Glomerular visceral epithelial cell (primary cell): Measurements from ENCODE around the gene SLC35F3.
A peak's percentile ranks its signal among the peaks of the same experiment; 100 is the strongest.

Experiments used
- DNase-seq: peaks from one replicate; pipeline ENCODE4 v3.0.0-alpha.2; 2016; ENCODE audit errors: extremely low spot score

Gene SLC35F3

DNA sequence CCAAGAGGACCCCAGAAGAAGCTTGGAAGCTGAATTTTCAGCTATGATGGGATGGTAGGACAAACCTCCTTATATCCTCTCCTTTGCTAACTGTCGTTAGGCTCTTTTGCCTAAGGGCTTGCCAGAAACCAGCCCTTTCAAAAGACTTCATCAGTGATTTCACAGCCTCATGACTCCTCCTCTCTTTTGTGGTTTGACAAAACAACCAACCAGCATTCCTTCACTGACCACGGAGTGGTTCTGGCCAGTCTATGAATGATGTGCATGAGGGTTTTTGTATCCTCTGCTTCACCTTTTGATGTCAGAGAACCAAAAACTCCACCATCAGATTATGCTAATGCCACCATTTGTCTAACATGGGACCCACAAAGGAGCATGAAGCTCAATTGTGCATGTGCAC lies 351.9 kb downstream of the SLC35F3 start:
- DNase-seq, result peak; percentile 33

- DNase-seq, result no peak
Measured at GRCh38 chr1:234258071-234258470, 353.6 kb downstream of the SLC35F3 start.

GRCh38 chr1:234260578-234260977 lies 356.1 kb downstream of the SLC35F3 start:
- peak; percentile 16 for DNase-seq

- DNase-seq, result no peak
Measured at GRCh38 chr1:234261545-234261944, 357.1 kb downstream of the SLC35F3 start.

DNA sequence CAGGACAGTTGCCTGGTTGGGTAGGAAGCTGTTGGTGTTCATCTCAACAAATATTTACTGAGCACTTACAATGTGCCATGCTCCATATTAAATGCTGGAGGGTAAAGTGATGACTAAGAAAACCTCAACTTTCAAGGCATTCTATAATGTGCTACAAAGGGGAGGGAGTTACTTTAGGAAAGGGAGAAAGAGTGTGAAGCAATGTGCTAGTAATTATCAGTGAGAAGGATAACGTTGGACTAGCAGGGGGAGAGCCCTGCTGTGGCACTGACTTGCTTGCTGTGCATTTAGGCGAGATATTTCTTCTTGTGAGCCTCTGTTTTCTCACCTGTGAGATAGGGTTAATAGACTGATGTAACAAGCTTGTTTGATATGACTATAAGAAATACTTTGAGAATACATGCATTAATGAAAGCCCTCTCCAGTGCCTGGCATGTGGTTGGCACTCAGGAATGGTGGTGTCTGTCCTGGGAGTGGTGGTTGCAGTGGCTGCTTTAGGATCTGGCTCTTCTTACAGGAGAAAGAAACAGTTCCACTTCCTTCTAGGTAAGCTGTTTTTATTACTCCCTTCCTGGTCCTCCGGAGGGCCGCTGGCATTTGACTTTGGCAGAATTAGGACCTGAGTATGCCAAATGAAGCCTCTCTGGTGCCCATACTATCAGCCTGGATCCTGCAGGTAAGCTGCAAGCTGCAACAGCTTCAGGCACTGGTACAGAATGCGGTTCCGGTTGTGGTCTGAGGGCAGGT lies 357.7 kb downstream of the SLC35F3 start:
- DNase-seq, result no peak

DNA sequence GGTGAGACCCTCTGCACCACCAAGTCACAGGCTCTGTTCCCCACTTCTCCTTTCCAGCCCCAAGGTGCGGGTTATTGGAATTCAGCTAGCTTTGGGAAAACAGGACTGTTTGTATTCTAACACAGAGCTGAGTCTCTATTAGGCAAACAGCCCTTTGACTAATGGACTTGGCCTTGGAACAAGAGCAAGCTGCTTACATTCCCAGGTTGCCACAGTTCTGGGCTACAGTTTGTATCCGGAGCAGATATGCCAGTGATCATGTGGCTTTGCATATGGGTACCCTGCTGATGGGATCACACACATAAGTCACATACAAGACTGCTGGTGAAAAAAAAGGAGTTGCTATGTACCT lies 358.3 kb downstream of the SLC35F3 start:
- DNase-seq, result no peak

DNA sequence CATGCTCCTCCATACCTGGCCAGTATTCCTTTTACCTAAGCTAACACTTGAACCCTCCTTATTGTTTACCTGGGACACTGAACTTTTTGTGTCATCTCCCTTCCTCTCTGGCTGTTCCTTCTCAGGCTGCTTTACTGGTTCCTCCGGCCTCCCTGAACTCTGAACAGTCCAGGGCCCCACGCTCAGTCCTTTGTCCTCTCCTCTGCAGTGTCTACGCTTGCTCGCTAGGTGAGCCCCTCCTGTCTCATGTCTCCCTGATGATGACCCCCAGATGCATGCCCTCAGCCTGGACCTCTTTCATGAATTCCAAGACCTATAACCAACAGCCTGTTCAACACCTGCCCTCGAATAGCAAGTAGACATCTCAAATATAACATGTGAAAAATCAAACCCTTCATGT lies 360.4 kb downstream of the SLC35F3 start:
- no peak for DNase-seq

GRCh38 chr1:234265321-234265720 lies 360.8 kb downstream of the SLC35F3 start:
- no peak for DNase-seq

- DNase-seq, result no peak
Measured at GRCh38 chr1:234265861-234266260, 361.4 kb downstream of the SLC35F3 start.

DNA sequence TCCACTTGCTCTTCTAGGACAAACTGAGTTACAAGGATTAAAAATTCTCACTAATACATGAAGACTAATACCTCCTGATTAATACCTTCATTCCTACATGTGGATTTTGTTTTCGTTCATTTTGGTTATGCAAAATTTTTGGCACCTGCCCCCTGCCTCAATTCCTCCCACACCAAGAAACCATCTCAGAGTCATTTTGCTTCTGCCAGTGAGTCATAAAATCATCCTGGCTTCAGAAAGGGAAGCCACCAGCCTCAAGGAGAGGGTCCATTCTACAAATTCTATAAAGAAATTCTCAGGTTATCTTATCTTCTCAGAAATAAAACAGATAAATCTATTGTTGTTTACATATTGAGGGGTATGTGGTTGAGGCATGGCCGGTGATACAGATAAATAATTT lies 365.6 kb downstream of the SLC35F3 start:
- DNase-seq, result no peak

DNA sequence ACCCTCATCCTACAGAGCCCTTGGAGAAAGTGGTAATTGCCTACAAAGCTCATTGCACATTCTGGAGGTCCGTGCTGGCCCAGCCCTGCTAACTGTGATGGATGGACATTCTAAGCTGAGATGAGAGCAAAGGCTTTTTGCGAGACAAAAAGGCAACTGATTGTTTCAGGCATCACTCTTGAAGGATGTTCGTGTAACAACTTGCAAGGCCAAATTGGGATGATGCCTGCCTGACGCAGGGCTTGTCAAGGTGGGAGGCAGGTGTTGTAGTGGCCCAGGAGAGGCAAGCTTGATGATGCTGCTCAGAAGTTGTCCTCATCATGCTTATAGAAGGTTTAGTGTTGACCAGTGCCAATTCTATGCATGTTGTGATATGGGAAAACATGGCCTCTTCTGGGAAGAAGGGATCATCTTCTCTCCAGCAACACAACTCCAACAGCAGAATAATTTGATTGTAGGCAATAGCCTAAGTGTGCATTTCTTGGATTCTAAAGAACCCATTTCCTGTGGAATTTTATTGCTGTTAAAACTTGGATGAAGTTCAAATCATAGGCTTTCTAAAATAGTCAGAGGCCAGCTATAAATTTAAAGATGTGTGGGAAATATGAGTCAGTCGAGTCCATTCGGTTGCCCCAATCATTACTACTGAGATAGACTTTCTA lies 366.2 kb downstream of the SLC35F3 start:
- DNase-seq, result no peak

- no peak for DNase-seq
Measured at GRCh38 chr1:234271243-234271606, 366.7 kb downstream of the SLC35F3 start.

DNA sequence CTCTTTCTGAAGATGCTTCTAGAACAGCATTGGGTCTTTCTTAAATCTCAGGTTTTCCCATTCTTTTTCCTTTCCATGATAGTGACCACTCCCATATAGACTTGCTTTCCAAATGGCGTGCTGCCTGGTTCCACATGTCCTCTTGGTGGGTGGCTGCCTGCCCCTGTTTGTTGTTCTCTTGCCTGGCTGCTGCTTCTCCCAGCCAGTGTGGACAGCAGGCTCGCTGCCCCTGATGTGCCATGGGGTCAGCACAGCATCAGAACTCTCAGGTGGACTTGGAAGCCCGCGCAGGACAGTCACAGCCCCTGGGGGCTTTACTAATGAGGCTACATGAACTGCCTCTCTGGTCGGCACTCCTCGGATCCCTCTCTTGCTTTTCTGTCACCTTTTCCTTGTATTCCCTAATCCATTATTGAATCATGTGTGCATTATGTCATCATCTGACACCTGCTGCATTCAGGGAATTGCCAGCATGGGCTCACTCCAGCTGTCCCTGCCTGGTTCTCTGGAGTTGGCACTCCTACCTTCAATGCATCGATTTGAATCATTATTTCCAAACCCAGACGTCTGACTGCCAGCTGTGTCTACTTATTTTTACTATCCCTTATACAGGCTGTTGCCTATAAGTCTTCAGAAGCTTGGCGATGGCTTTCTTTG lies 368.3 kb downstream of the SLC35F3 start:
- DNase-seq, result no peak

GRCh38 chr1:234273981-234274380 lies 369.5 kb downstream of the SLC35F3 start:
- no peak for DNase-seq

DNA sequence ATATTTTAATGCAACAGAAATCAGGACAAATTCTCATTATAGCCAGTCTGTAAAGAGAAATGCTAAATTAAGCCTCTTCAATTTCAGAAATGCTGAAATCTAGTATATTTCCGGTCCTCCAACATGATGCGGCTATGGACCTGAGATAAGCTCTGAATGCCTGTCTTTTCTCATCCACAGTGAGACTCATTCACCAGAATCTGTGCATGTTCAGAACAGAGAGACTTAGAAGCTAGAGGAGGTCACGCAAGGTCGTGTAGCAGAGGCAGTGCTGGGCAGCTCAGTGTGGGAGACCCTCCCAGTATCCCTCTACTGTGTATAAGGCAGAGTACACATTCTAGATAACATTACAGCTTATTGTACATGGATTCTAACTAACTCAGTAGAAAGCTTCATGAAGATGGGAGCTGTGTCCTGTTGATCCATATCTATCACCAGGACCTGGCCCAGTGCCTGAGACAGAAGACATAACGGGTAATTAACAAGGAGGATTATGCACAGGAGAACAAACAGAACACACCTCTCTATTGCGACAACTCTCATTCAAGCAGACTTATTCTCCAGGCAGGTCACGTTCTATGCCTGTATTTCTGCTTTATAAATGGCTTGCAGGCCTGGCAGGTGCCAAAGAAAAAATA lies 371.8 kb downstream of the SLC35F3 start:
- no peak for DNase-seq

- DNase-seq, result no peak
Measured at GRCh38 chr1:234277161-234277868, 372.8 kb downstream of the SLC35F3 start.

GRCh38 chr1:234279021-234279420 lies 374.5 kb downstream of the SLC35F3 start:
- no peak for DNase-seq

GRCh38 chr1:234280500-234280899 lies 376.0 kb downstream of the SLC35F3 start:
- DNase-seq, result no peak

DNA sequence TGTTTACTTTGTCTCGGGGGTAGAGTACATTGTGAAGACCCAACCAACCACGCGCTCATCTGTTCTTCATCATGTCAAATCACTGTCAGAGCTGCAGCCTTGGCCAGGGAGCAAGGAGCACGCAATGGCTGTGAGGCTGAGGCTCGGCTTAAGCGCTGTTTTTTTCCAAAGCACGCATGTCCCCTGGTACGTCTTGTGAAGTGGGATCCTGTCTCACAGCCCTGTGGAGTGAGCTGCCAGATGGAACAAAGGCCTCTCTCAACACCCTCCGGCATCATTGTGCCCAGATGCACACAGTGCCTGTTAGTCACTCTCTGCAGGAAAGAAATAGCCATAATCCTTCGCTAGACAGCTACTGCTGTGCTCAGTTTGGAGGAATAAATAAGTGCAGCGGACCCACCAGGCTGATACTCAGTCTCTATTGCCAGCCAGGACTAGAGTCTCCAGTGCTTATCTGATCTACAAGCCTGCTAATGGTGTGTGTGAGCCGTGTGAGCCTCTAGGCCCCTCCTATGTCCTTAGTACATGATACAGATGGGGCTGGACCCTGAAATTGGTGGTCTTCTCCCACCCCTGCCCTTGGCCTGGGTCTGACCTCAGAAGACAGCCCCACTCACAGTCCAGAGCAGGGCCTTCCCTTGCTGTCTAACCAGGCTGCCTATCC lies 377.5 kb downstream of the SLC35F3 start:
- DNase-seq, result no peak

- DNase-seq, result no peak
Measured at GRCh38 chr1:234286206-234286605, 381.7 kb downstream of the SLC35F3 start.

DNA sequence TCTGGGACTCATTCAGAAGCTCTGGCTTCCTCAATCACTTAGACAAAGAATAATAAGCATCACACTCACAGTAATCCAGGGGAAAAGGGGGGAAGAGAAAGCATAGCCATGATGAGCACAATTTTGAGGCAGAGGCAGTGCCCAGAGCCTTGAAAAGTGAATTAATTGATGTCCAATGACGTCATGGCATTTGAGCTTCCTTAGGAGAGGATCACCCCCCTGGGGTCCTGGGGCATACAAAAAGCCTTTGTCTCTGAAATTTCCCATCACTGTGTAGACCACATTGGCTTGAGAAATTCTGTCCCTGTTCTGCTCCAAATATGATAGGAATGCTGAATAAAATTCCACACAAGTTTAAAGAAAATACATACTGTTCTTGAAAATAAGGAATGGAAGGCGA lies 384.5 kb downstream of the SLC35F3 start:
- peak; percentile 5 for DNase-seq
